Ascending aorta (tissue), 2 donors: ENCODE measurements around the gene TSPAN18. TPM values are rescaled to one million over a fixed set of nuclear protein-coding genes. Genes with fewer than 3 reads are reported as not detected.

Source experiments
- DNase-seq, 2 donors: peaks; one replicate each; pipeline ENCODE4 v3.0.0-alpha.2; 2019; ENCODE audit warnings: low spot score in 2 of 2
- H3K27ac ChIP-seq, 2 donors: fragments of 200-600 bp; sonication (generic); one replicate each; pipeline ENCODE4 v1.5.1; 2016 to 2017; ENCODE audit warnings: mild to moderate bottlenecking in 1 of 2
- H3K27me3 ChIP-seq: fragments of 200-600 bp; sonication (generic); one replicate; pipeline ENCODE4 v1.5.1; 2017
- H3K36me3 ChIP-seq, 2 donors: fragments of 200-600 bp; sonication (generic); one replicate each; pipeline ENCODE4 v1.5.1; 2016
- H3K4me1 ChIP-seq, 2 donors: fragments of 200-600 bp; sonication (generic); one replicate each; pipeline ENCODE4 v1.5.1; 2016 to 2017; ENCODE audit warnings: mild to moderate bottlenecking in 1 of 2
- H3K4me3 ChIP-seq, 2 donors: fragments of 200-600 bp; sonication (generic); one replicate each; pipeline ENCODE4 v1.5.1; 2016 to 2017; ENCODE audit warnings: mild to moderate bottlenecking in 1 of 2
- H3K9me3 ChIP-seq, 2 donors: fragments of 200-600 bp; sonication (generic); one replicate each; pipeline ENCODE4 v1.5.1; 2016
- intact Hi-C: fragments of 100-400 bp; cut with DNase I; formaldehyde crosslinking; loops from one replicate; pipeline ENCODE4 v1.15.1; 2023
- total RNA-seq: library from RNA; depleted of rRNA; stranded (reverse); fragments of >200 nt; gene quantifications from one replicate; pipeline ENCODE4 v1.1.0, GENCODE V29; 2016
- TF ChIP-seq, protein P1 (sequence below), 3 experiments: fragments of 200-600 bp in 2 of 3; fragments of 450-650 bp in 1 of 3; sonication (generic) in 2 of 3; IDR thresholded peaks; one replicate each; pipeline ENCODE4 v1.5.1; 2016 to 2019; ENCODE audit warnings: antibody characterized with exemption in 3 of 3, mild to moderate bottlenecking in 1 of 3, moderate library complexity in 1 of 3

Gene TSPAN18
- total RNA-seq, 1 donor from 2014 or later = 21.3 TPM

GRCh38 chr11:44887636-44888035, 160.9 kb downstream of the TSPAN18 start:
- no peaks in the 10 kb centered on the region for H3K27me3 ChIP-seq
- H3K9me3 ChIP-seq = no peaks in the 10 kb centered on the region
- no peak for DNase-seq
- no peak overlapping the region for H3K27ac ChIP-seq
- no peaks in the 10 kb centered on the region for H3K4me1 ChIP-seq
- TF ChIP-seq, protein P1, sequence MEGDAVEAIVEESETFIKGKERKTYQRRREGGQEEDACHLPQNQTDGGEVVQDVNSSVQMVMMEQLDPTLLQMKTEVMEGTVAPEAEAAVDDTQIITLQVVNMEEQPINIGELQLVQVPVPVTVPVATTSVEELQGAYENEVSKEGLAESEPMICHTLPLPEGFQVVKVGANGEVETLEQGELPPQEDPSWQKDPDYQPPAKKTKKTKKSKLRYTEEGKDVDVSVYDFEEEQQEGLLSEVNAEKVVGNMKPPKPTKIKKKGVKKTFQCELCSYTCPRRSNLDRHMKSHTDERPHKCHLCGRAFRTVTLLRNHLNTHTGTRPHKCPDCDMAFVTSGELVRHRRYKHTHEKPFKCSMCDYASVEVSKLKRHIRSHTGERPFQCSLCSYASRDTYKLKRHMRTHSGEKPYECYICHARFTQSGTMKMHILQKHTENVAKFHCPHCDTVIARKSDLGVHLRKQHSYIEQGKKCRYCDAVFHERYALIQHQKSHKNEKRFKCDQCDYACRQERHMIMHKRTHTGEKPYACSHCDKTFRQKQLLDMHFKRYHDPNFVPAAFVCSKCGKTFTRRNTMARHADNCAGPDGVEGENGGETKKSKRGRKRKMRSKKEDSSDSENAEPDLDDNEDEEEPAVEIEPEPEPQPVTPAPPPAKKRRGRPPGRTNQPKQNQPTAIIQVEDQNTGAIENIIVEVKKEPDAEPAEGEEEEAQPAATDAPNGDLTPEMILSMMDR (IDR thresholded peaks at IDR 0.05) = no peak
- H3K36me3 ChIP-seq = no peaks in the 10 kb centered on the region
- intact Hi-C loops = no loop called here
- H3K4me3 ChIP-seq = no peak overlapping the region

- Histone ChIP-seq H3K4me3 (no peak overlapping the region), H3K36me3 (no peaks in the 10 kb centered on the region), H3K9me3 (no peaks in the 10 kb centered on the region), H3K27ac (no peak overlapping the region), H3K4me1 (no peaks in the 10 kb centered on the region), H3K27me3 (no peaks in the 10 kb centered on the region)
- TF ChIP-seq, protein P1 (IDR thresholded peaks at IDR 0.05) = no peak
- no peak for DNase-seq
- intact Hi-C loops = no loop called here
These were observed 162.5 kb downstream of the TSPAN18 start for GRCh38 chr11:44889266-44889665.

DNA sequence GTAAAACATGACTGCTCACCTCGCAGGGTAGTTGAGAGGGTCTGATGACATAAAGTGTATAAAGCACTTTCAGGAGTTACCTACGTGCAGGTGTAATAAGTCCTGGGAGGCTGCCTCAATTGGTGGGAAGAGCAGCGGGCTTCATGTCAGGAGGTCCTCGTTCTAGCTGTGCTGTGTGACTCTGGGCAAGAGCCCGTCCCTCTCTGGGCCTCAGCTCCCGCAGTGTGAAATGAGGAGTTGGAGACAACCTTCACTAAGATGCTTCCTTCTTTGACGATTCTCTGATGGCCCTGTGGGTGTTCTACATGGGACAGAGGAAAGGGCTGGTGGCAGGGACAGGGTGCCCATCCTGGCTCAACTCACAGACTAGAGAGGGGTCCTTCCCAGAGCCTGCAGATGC, 166.1 kb downstream of the TSPAN18 start:
- H3K4me1 ChIP-seq = no peaks in the 10 kb centered on the region
- H3K36me3 ChIP-seq = no peaks in the 10 kb centered on the region
- H3K4me3 ChIP-seq = no peak overlapping the region
- H3K9me3 ChIP-seq = no peaks in the 10 kb centered on the region
- no peak for DNase-seq
- TF ChIP-seq, protein P1 (IDR thresholded peaks at IDR 0.05) = no peak
- H3K27ac ChIP-seq = no peak overlapping the region
- H3K27me3 ChIP-seq = no peaks in the 10 kb centered on the region
- intact Hi-C loops = no loop called here

DNA sequence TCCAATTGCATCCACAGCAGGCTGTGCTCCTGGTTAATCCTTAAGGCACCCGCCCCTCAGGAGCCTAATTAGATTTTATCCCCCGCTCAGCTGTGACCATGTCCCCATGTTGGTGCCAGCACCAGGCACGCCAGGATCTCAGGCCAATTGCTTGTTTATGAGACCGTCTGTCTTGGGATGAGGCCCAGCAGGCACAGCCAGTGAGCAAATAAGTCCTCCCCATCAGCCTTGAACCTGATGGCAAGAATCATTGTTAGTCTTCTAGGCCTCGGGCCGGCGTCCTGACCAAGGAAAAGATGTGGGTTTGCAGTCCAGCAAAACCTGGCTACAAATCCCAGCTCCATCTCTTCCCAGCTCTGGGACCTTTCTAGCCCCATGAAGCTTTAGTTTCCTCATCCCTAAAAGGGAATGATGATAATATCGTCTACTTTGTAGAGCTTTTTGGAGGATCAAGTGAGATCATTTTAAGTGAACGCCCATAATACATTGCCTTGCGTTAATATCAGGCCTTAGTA, 166.6 kb downstream of the TSPAN18 start:
- H3K27ac ChIP-seq = peak overlapping the region; percentile 13 to 39
- intact Hi-C loops = no loop called here
- no peaks in the 10 kb centered on the region for H3K36me3 ChIP-seq
- no peaks in the 10 kb centered on the region for H3K9me3 ChIP-seq
- TF ChIP-seq, protein P1 (IDR thresholded peaks at IDR 0.05) = no peak
- H3K4me3 ChIP-seq = no peak overlapping the region
- DNase-seq = no peak
- no peaks in the 10 kb centered on the region for H3K27me3 ChIP-seq
- no peaks in the 10 kb centered on the region for H3K4me1 ChIP-seq

DNA sequence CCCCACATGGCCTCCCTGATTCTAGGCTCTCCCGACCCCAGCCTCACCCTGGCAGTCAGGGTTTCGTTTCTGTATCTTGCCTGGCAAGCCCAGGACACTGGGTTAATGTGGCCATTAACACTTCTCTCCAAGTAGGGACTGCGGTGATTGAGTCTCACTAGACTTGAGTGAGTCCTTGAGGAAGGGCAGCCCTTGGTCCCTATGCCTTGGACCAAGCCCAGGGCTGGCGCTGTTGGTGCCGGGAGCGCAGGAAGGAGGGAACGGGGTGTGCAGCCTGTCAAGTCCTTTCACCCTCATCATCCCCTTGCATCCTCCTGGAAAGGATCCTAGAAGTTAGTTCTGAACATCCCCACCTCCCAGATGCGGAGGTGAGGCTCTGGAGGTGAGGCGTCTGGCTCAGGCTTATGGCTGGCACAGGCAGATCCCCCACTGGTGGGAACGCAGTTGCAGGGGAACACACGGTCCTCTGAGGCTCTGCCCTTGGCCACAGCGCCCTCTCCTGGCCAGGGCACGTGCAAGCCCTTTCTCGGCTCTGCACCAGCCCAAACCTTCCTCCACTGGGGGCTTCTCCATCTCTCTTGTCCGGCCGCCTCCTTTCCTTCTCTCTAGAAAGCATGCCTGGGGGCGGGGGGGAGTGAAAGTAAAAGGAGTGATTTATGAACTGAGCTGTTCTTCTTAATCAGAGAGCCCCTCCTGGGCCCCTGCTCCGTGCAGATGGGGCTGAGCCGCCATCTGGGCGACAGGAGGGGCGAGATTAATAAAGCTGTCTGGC, 167.3 kb downstream of the TSPAN18 start:
- Histone ChIP-seq H3K4me1 (no peaks in the 10 kb centered on the region), H3K9me3 (no peaks in the 10 kb centered on the region), H3K36me3 (no peaks in the 10 kb centered on the region), H3K27me3 (no peaks in the 10 kb centered on the region), H3K4me3 (no peak overlapping the region), H3K27ac (peak overlapping the region; percentile 13 to 39)
- intact Hi-C loops = loop anchor here (1.0 kb wide), 2 partner anchors 166 to 273 kb away; no protein-coding TSS in a partner anchor
- DNase-seq = no peak
- TF ChIP-seq, protein P1 (IDR thresholded peaks at IDR 0.05) = peak; percentile 73 to 75 (median 73)
